Measurements from ENCODE around the gene PLAC9.
A peak's percentile ranks its signal among the peaks of the same experiment; 100 is the strongest.
"Not testable (repeated sequence)": the region's sequence is repeated elsewhere in the genome, so short reads cannot be mapped to it uniquely, and the experiment has no call there.

Gene PLAC9

GRCh38 chr10:80139265-80139664, 6.7 kb downstream of the PLAC9 start:
- DNase-seq (ENCODE audit: low read depth), result no peak
- no peak for TF ChIP-seq CTCF (IDR thresholded peaks at IDR 0.05; ENCODE audit: insufficient read depth, low read depth, low read length, missing control alignments)
- no peak overlapping the region for H3K4me3 ChIP-seq (ENCODE audit: low read length)

- no peak for DNase-seq (ENCODE audit: low read depth)
- no peak for TF ChIP-seq CTCF (IDR thresholded peaks at IDR 0.05; ENCODE audit: insufficient read depth, low read depth, low read length, missing control alignments)
- no peak overlapping the region for H3K4me3 ChIP-seq (ENCODE audit: low read length)
Measured at GRCh38 chr10:80140251-80140650, 7.7 kb downstream of the PLAC9 start.

- DNase-seq (ENCODE audit: low read depth), result no peak
- no peak for TF ChIP-seq CTCF (IDR thresholded peaks at IDR 0.05; ENCODE audit: insufficient read depth, low read depth, low read length, missing control alignments)
- no peak overlapping the region for H3K4me3 ChIP-seq (ENCODE audit: low read length)
Measured at GRCh38 chr10:80141696-80142460, 9.3 kb downstream of the PLAC9 start.

- DNase-seq (ENCODE audit: low read depth), result peak; percentile 43
- H3K4me3 ChIP-seq (ENCODE audit: low read length), result no peak overlapping the region
- no peak for TF ChIP-seq CTCF (IDR thresholded peaks at IDR 0.05; ENCODE audit: insufficient read depth, low read depth, low read length, missing control alignments)
Measured at GRCh38 chr10:80144067-80144695, 11.7 kb downstream of the PLAC9 start.

- no peak for DNase-seq (ENCODE audit: low read depth)
- no peak for TF ChIP-seq CTCF (IDR thresholded peaks at IDR 0.05; ENCODE audit: insufficient read depth, low read depth, low read length, missing control alignments)
- H3K4me3 ChIP-seq (ENCODE audit: low read length), result no peak overlapping the region
Measured at GRCh38 chr10:80144696-80145131, 12.2 kb downstream of the PLAC9 start.

- H3K4me3 ChIP-seq (ENCODE audit: low read length), result not testable (repeated sequence)
- peak; percentile 74 for DNase-seq (ENCODE audit: low read depth)
Measured at GRCh38 chr10:80145406-80146308, 13.1 kb downstream of the PLAC9 start.

GRCh38 chr10:80146918-80147317, 14.4 kb downstream of the PLAC9 start:
- H3K4me3 ChIP-seq (ENCODE audit: low read length), result no peak overlapping the region
- no peak for DNase-seq (ENCODE audit: low read depth)
- no peak for TF ChIP-seq CTCF (IDR thresholded peaks at IDR 0.05; ENCODE audit: insufficient read depth, low read depth, low read length, missing control alignments)

All from epithelial cell of esophagus (primary cell).